GM23248 (cell line): ENCODE measurements around the gene TMEM219. TPM values are rescaled to one million over a fixed set of nuclear protein-coding genes. Genes with fewer than 3 reads are reported as not detected.

ENCODE experiments used
- DNase-seq: peaks from one replicate; pipeline ENCODE4 v3.0.0-alpha.2; 2015
- H2AFZ ChIP-seq: fragments of 200-600 bp; sonication (generic); 2 replicates; pipeline ENCODE4 v1.6.1; 2016; ENCODE audit warnings: antibody characterized with exemption
- H3F3A ChIP-seq: fragments of 200-600 bp; sonication (generic); 2 replicates; pipeline ENCODE4 v1.6.1; 2016; ENCODE audit warnings: mild to moderate bottlenecking, antibody characterized with exemption, mixed run types; ENCODE audit not compliant: insufficient read depth
- H3K27ac ChIP-seq: fragments of 200-600 bp; sonication (generic); 2 replicates; pipeline ENCODE4 v1.5.1; 2016; ENCODE audit warnings: mild to moderate bottlenecking
- H3K27me3 ChIP-seq: fragments of 200-600 bp; sonication (generic); replicated peaks from 2 replicates; pipeline ENCODE4 v1.6.1; 2016; ENCODE audit warnings: mild to moderate bottlenecking; ENCODE audit not compliant: insufficient read depth
- H3K36me3 ChIP-seq: fragments of 200-600 bp; sonication (generic); 2 replicates; pipeline ENCODE4 v1.6.1; 2016; ENCODE audit warnings: low read depth, mild to moderate bottlenecking
- H3K4me1 ChIP-seq: fragments of 200-600 bp; sonication (generic); 2 replicates; pipeline ENCODE4 v1.6.1; 2016; ENCODE audit warnings: mild to moderate bottlenecking; ENCODE audit not compliant: insufficient read depth
- H3K4me2 ChIP-seq: fragments of 200-600 bp; sonication (generic); one replicate; pipeline ENCODE4 v1.6.1; 2016; ENCODE audit warnings: mild to moderate bottlenecking; ENCODE audit not compliant: unreplicated experiment
- H3K4me3 ChIP-seq: fragments of 200-600 bp; sonication (generic); 2 replicates; pipeline ENCODE4 v1.5.1; 2016; ENCODE audit warnings: mild to moderate bottlenecking
- H3K79me2 ChIP-seq: fragments of 200-600 bp; sonication (generic); 2 replicates; pipeline ENCODE4 v1.6.1; 2016; ENCODE audit warnings: mild to moderate bottlenecking; ENCODE audit not compliant: insufficient read depth
- H3K9ac ChIP-seq: fragments of 200-600 bp; sonication (generic); 2 replicates; pipeline ENCODE4 v1.6.1; 2016; ENCODE audit warnings: mild to moderate bottlenecking
- H3K9me2 ChIP-seq: fragments of 200-600 bp; sonication (generic); 2 replicates; pipeline ENCODE4 v1.6.1; 2016; ENCODE audit warnings: mixed run types, mild to moderate bottlenecking, moderate library complexity; ENCODE audit not compliant: insufficient read depth
- H3K9me3 ChIP-seq: fragments of 200-600 bp; sonication (generic); one replicate; pipeline ENCODE4 v1.6.1; 2017; ENCODE audit warnings: low read depth
- H4K20me1 ChIP-seq: fragments of 200-600 bp; sonication (generic); 2 replicates; pipeline ENCODE4 v1.6.0; 2016; ENCODE audit not compliant: insufficient read depth
- EZH2 ChIP-seq: fragments of 200-600 bp; sonication (generic); IDR thresholded peaks from 2 replicates; pipeline ENCODE4 v1.6.1; 2018; ENCODE audit warnings: antibody characterized with exemption, mild to moderate bottlenecking; ENCODE audit not compliant: insufficient read depth, poor library complexity, severe bottlenecking
- EZH2phosphoT487 ChIP-seq: fragments of 200-600 bp; sonication (generic); IDR thresholded peaks from 2 replicates; pipeline ENCODE4 v1.6.1; 2018; ENCODE audit warnings: antibody characterized with exemption, moderate library complexity, mild to moderate bottlenecking, low read depth; ENCODE audit not compliant: insufficient read depth
- WGBS, 2 experiments: methylation state at CpG; one replicate each; pipeline ENCODE4 v1.1.6; 2015 to 2017; ENCODE audit warnings: low lambda C conversion rate in 2 of 2, low coverage in 1 of 2; ENCODE audit errors: missing lambda C conversion rate in 2 of 2; 5-methylcytosine and 5-hydroxymethylcytosine counted together
- in situ Hi-C: fragments of 300-500 bp; cut with MboI; formaldehyde crosslinking; loops from 2 replicates; pipeline ENCODE4 v1.15.0; 2020
- polyA plus RNA-seq: library from polyadenylated mRNA; unstranded; fragments of >200 nt; fragmentation: Nextera tagmentation; extraction: Ambion mirVana; gene quantifications from 2 replicates; pipeline ENCODE4 v1.2.1, GENCODE V29; 2016
- total RNA-seq: library from RNA; depleted of rRNA; stranded (reverse); fragments of >200 nt; shearing (Covaris generic); gene quantifications from 2 replicates; pipeline ENCODE4 v1.2.3, GENCODE V29; 2014

Gene TMEM219
- total and polyA plus RNA-seq, 2 experiments from 2014 or later = 124 to 162 TPM

GRCh38 chr16:29972992-29973383 is 11.1 kb downstream of the TMEM219 start:
- H3K4me3 ChIP-seq = no peak overlapping the region
- H3K79me2 ChIP-seq = peaks cover 43% of the 10 kb centered on the region
- H3K36me3 ChIP-seq = peaks cover 10% of the 10 kb centered on the region
- H3K9me3 ChIP-seq = no peaks in the 10 kb centered on the region
- H3K27ac ChIP-seq = no peak overlapping the region
- TF ChIP-seq EZH2 = no peak
- TF ChIP-seq EZH2phosphoT487 = no peak
- H3K4me1 ChIP-seq = peaks cover 20% of the 10 kb centered on the region
- H3K9me2 ChIP-seq = no peaks in the 10 kb centered on the region
- no peaks in the 10 kb centered on the region; the same call in 1 of the 2 replicates for H4K20me1 ChIP-seq
- in situ Hi-C loops = loop anchor here (5.0 to 10.0 kb wide), 2 partner anchors 51 to 52 kb away; partner anchors contain the start of gene C16orf92
- H3F3A ChIP-seq = peaks cover 14% of the 10 kb centered on the region; the same call in 1 of the 2 replicates
- H3K27me3 ChIP-seq = no peaks in the 10 kb centered on the region
- H3K4me2 ChIP-seq = no peak overlapping the region
- peak overlapping the region; percentile 56; the same call in 1 of the 2 replicates for H2AFZ ChIP-seq
- no peak overlapping the region for H3K9ac ChIP-seq
- WGBS, 2 experiments = 62 to 67% methylated on average over 6 of the region's 6 CpGs
- no peak for DNase-seq

GRCh38 chr16:29973384-29974246 is 11.7 kb downstream of the TMEM219 start, which contains the start of gene TAOK2:
TAOK2 (plus strand) TSS chr16:29973868; CDS start chr16:29977773, 3,905 bp downstream.
- H3K36me3 ChIP-seq = peaks cover 3% of the 10 kb centered on the region
- TF ChIP-seq EZH2 (no peak), EZH2phosphoT487 (no peak)
- peaks cover 20% of the 10 kb centered on the region for H3K4me1 ChIP-seq
- H3K9ac ChIP-seq = peak within 1 kb of the TSS; percentile 92
- H2AFZ ChIP-seq = peak within 1 kb of the TSS; percentile 87
- no peaks in the 10 kb centered on the region for H3K9me3 ChIP-seq
- peak within 1 kb of the TSS; percentile 98 for H3K4me2 ChIP-seq
- H3K4me3 ChIP-seq = peak within 1 kb of the TSS; percentile 87
- in situ Hi-C loops = loop anchor here (5.0 to 10.0 kb wide), 2 partner anchors 51 kb away; partner anchors contain the start of gene C16orf92
- H3K27me3 ChIP-seq = no peaks in the 10 kb centered on the region
- peak within 1 kb of the TSS; percentile 55 for H3K27ac ChIP-seq
- no peaks in the 10 kb centered on the region; the same call in 1 of the 2 replicates for H4K20me1 ChIP-seq
- H3K9me2 ChIP-seq = no peaks in the 10 kb centered on the region
- WGBS, 2 experiments = 2% methylated on average over 60 to 74 of the region's 75 CpGs
- peak; percentile 99 for DNase-seq
- H3F3A ChIP-seq = peaks cover 14% of the 10 kb centered on the region; the same call in 1 of the 2 replicates
- peaks cover 49% of the 10 kb centered on the region for H3K79me2 ChIP-seq

GRCh38 chr16:29974291-29975133 is 12.6 kb downstream of the TMEM219 start:
- Histone ChIP-seq H3K36me3 (no peaks in the 10 kb centered on the region), H3K27ac (0 out of 2 replicates have a peak overlapping the region, but pooled peaks have one; percentile 4), H2AFZ (peak overlapping the region; percentile 87), H3K27me3 (no peaks in the 10 kb centered on the region), H3F3A (peaks cover 14% of the 10 kb centered on the region; the same call in 1 of the 2 replicates), H3K9me2 (no peaks in the 10 kb centered on the region), H3K4me1 (peaks cover 20% of the 10 kb centered on the region), H3K9ac (peak overlapping the region; percentile 92), H3K9me3 (no peaks in the 10 kb centered on the region), H3K4me3 (peak overlapping the region; percentile 87), H3K79me2 (peaks cover 58% of the 10 kb centered on the region), H4K20me1 (no peaks in the 10 kb centered on the region; the same call in 1 of the 2 replicates), H3K4me2 (peak overlapping the region; percentile 98)
- 2 to 5% methylated on average over 26 to 31 of the region's 31 CpGs for WGBS, 2 experiments
- no peak for TF ChIP-seq EZH2
- no peak for TF ChIP-seq EZH2phosphoT487
- peak; percentile 44 for DNase-seq
- in situ Hi-C loops = loop anchor here (5.0 to 10.0 kb wide), 2 partner anchors 50 to 52 kb away; partner anchors contain the start of gene C16orf92

- Histone ChIP-seq H3K4me1 (peaks cover 20% of the 10 kb centered on the region), H3K9me3 (no peaks in the 10 kb centered on the region), H3K9me2 (no peaks in the 10 kb centered on the region), H3K79me2 (peaks cover 61% of the 10 kb centered on the region), H3F3A (peaks cover 14% of the 10 kb centered on the region; the same call in 1 of the 2 replicates), H3K4me2 (peak overlapping the region; percentile 98), H3K36me3 (0 out of 2 replicates have a peak, but pooled peaks cover 6% of the 10 kb centered on the region), H3K9ac (peak overlapping the region; percentile 92), H3K27ac (0 out of 2 replicates have a peak overlapping the region, but pooled peaks have one; percentile 4), H3K4me3 (peak overlapping the region; percentile 87), H3K27me3 (no peaks in the 10 kb centered on the region), H4K20me1 (no peaks in the 10 kb centered on the region; the same call in 1 of the 2 replicates), H2AFZ (no peak overlapping the region)
- in situ Hi-C loops = loop anchor here (10.0 kb wide), 1 partner anchor 50 kb away; the partner anchor contains the start of gene C16orf92
- WGBS, 2 experiments = 14 to 16% methylated on average over 5 of the region's 5 CpGs
- no peak for DNase-seq
- TF ChIP-seq EZH2 = no peak
- no peak for TF ChIP-seq EZH2phosphoT487
Observed at GRCh38 chr16:29975134-29975538, 13.3 kb downstream of the TMEM219 start.
